Memory B cell (primary cell): ENCODE measurements around the gene GPR161.
A peak's percentile ranks its signal among the peaks of the same experiment; 100 is the strongest.
"Not testable (repeated sequence)": the region's sequence is repeated elsewhere in the genome, so short reads cannot be mapped to it uniquely, and the experiment has no call there.

Experiments used
- ATAC-seq: fragments of 150-1000 bp; cut with Tn5 transposase; 2 replicates; pipeline ENCODE4 v1.10.0; 2021; ENCODE audit warnings: low read depth, mild to moderate bottlenecking, moderate library complexity
- DNase-seq, 2 donors: peaks; one replicate each; pipeline ENCODE4 v3.0.0; 2022; ENCODE audit warnings: low spot score in 2 of 2
- H3K27ac Mint-ChIP-seq: one replicate; pipeline ENCODE4 v1.8.0; 2022; ENCODE audit warnings: mild to moderate bottlenecking, moderate library complexity, mixed read lengths
- H3K27me3 Mint-ChIP-seq: one replicate; pipeline ENCODE4 v1.8.0; 2022; ENCODE audit warnings: mixed read lengths
- H3K36me3 Mint-ChIP-seq: one replicate; pipeline ENCODE4 v1.8.0; 2022; ENCODE audit warnings: mild to moderate bottlenecking, mixed read lengths
- H3K4me1 Mint-ChIP-seq: one replicate; pipeline ENCODE4 v1.8.0; 2022; ENCODE audit warnings: mixed read lengths
- H3K4me3 Mint-ChIP-seq: one replicate; pipeline ENCODE4 v1.8.0; 2022; ENCODE audit warnings: mild to moderate bottlenecking, moderate library complexity, mixed read lengths
- H3K9me3 Mint-ChIP-seq: one replicate; pipeline ENCODE4 v1.8.0; 2022; ENCODE audit warnings: mixed read lengths

Gene GPR161, protein sequence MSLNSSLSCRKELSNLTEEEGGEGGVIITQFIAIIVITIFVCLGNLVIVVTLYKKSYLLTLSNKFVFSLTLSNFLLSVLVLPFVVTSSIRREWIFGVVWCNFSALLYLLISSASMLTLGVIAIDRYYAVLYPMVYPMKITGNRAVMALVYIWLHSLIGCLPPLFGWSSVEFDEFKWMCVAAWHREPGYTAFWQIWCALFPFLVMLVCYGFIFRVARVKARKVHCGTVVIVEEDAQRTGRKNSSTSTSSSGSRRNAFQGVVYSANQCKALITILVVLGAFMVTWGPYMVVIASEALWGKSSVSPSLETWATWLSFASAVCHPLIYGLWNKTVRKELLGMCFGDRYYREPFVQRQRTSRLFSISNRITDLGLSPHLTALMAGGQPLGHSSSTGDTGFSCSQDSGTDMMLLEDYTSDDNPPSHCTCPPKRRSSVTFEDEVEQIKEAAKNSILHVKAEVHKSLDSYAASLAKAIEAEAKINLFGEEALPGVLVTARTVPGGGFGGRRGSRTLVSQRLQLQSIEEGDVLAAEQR

GRCh38 chr1:168136709-168137514 is at the start of gene GPR161:
Gene GPR161, minus strand, starts transcription at chr1:168136930. Its CDS starts 32,080 bp downstream, at chr1:168104850.
- peak; percentile 64 for ATAC-seq
- Mint-ChIP-seq H3K4me3 (peak within 1 kb of the TSS; percentile 93), H3K9me3 (no peaks in the 10 kb centered on the region), H3K36me3 (peaks cover 3% of the 10 kb centered on the region), H3K4me1 (peaks cover 8% of the 10 kb centered on the region), H3K27me3 (peaks cover 9% of the 10 kb centered on the region), H3K27ac (peak within 1 kb of the TSS; percentile 29)
- peak; percentile 25 to 36 for DNase-seq

DNA sequence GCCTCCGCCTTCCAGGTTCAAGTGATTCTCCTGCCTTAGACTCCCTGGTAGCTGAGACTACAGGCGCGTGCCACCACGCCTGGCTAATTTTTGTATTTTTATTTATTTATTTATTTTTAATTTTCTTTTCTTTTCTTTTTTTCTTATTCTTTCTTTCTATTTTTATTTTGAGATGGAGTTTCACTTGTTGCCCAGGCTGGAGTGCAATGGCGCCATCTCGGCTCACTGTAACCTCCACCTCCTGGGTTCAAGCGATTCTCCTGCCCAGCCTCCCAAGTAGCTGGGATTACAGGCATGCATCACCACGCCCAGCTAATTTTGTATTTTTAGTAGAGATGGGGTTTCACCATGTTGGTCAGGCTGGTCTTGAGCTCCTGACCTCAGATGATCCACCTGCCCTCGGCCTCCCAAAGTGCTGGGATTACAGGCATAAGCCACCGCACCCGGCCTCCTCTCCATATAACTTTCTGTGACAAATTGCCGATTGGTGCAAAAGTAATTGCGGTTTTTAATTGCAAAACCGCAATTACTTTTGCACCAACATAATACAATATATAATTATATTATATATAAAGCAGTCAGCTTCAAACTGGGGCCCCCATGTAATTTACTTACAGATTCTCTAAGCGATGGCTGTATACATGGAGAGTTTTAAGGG is 44.5 kb upstream of the GPR161 start:
- H3K36me3 Mint-ChIP-seq, DNase-seq, H3K27ac Mint-ChIP-seq, H3K4me3 Mint-ChIP-seq, H3K9me3 Mint-ChIP-seq, ATAC-seq, H3K27me3 Mint-ChIP-seq, H3K4me1 Mint-ChIP-seq: not testable (repeated sequence)

DNA sequence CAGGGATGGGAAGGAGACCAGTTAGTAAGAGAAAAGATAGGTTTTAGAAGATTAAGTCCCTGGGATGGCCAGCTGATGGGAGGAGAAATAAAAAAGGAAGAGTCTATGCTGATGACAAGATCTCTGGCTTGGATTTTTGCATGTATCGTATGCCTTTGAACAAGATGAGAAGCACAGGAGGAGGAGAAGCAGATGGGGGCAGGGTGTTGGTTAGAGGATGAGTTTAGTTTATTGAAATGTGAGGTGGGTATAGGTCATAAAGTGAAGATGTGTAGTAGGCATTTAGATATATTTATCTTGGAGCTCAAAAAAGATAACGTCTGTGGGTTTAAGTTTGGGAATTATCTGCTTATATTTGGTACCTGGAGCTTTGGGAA is 43.4 kb upstream of the GPR161 start:
- no peak for DNase-seq
- ATAC-seq: no peak
- H3K36me3 Mint-ChIP-seq: peaks cover 5% of the 10 kb centered on the region

DNA sequence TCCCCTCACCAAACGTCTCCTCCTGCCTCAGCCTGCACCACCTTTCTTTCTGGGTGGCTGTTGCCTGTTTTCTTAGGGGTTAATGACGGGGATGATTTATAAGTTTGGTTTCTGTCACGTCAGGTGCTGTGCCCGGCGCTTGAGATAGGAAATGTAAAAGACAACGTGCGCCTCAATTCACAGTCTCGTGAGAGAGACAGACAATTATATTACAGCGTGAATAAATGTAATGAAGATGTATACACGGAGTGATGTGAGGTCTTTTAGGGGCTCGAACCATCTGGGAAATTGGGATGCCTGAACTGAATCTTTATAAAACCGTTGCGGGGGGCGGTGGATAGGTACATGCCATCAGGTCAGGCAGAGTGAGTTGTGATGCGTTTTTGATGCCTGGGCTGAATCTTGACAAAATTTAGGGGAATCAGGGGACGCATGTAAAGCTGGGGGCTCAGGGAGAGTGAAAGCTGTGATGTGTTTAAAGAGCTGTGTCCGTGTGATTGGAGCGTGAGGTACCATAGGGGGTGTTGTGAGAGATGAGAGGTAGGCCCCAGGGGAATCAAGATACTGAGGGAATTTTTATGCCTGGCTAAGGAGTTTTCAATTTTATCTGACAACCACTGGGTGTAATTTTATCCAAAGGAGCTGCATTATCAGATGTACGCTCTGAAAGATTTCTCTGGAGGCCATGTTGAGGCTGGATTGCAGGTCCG is 42.9 kb upstream of the GPR161 start:
- no peak overlapping the region for H3K4me3 Mint-ChIP-seq
- H3K9me3 Mint-ChIP-seq: no peaks in the 10 kb centered on the region
- DNase-seq (no peak), ATAC-seq (no peak)
- H3K4me1 Mint-ChIP-seq: peaks cover 3% of the 10 kb centered on the region
- no peak overlapping the region for H3K27ac Mint-ChIP-seq
- H3K27me3 Mint-ChIP-seq: peaks cover 2% of the 10 kb centered on the region
- peaks cover 6% of the 10 kb centered on the region for H3K36me3 Mint-ChIP-seq

More for the DNA sequence above, 43.4 kb upstream of the GPR161 start:
- Mint-ChIP-seq H3K9me3 (no peaks in the 10 kb centered on the region), H3K27ac (no peak overlapping the region), H3K4me1 (peaks cover 3% of the 10 kb centered on the region), H3K4me3 (no peak overlapping the region), H3K27me3 (no peaks in the 10 kb centered on the region)

DNA sequence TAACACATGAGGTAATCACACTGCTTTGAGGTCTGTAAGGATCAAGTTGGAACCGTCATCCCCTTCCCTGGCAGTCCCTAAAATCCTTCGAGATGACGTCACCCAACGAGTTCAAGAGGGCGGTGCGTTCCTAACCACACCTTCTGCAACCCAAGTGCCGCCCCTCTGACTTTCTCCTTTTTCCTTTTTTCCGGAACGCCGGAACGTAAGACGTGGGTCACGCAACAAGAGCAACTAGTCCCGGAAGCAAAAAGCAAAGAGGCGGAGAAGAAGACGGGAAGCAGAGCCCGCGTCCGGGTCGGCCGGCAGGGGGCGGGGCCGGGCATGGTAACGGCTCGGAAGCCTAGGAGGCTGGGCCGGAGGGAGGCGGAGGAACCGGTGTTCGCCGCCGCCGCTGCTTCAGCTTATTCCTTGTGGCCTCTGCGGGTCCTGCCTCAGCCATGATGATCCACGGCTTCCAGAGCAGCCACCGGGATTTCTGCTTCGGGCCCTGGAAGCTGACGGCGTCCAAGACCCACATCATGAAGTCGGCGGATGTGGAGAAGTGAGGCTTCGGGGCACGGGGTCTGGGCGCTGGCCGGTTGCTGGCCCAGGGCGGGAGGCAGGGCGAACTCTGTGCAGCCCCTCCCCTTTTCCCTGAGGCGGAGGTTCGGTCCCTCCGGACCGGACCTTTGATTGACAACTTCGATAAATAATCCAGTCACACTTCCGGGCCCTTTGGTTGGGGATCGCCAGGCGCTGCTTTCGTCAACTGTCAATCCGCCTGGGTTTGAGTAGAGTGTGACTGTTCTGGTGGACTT is 42.1 kb upstream of the GPR161 start, which contains the start of gene TIPRL:
Gene TIPRL, plus strand, starts transcription at position 325 of the 800 bp plus-strand sequence. Its CDS starts 116 bp downstream, at position 441.
- ATAC-seq (peak; percentile 83), DNase-seq (peak; percentile 90 to 93)
- Mint-ChIP-seq H3K27ac (no peak within 1 kb of the TSS), H3K4me3 (peak within 1 kb of the TSS; percentile 5), H3K27me3 (peaks cover 2% of the 10 kb centered on the region), H3K4me1 (peaks cover 2% of the 10 kb centered on the region), H3K9me3 (no peaks in the 10 kb centered on the region), H3K36me3 (peaks cover 4% of the 10 kb centered on the region)

GRCh38 chr1:168178227-168178637 is 41.5 kb upstream of the GPR161 start:
- peaks cover 5% of the 10 kb centered on the region for H3K27me3 Mint-ChIP-seq
- DNase-seq (no peak), ATAC-seq (no peak)
- no peak overlapping the region for H3K4me3 Mint-ChIP-seq
- H3K4me1 Mint-ChIP-seq: no peaks in the 10 kb centered on the region
- no peak overlapping the region for H3K27ac Mint-ChIP-seq
- peaks cover 2% of the 10 kb centered on the region for H3K9me3 Mint-ChIP-seq
- peaks cover 3% of the 10 kb centered on the region for H3K36me3 Mint-ChIP-seq

DNA sequence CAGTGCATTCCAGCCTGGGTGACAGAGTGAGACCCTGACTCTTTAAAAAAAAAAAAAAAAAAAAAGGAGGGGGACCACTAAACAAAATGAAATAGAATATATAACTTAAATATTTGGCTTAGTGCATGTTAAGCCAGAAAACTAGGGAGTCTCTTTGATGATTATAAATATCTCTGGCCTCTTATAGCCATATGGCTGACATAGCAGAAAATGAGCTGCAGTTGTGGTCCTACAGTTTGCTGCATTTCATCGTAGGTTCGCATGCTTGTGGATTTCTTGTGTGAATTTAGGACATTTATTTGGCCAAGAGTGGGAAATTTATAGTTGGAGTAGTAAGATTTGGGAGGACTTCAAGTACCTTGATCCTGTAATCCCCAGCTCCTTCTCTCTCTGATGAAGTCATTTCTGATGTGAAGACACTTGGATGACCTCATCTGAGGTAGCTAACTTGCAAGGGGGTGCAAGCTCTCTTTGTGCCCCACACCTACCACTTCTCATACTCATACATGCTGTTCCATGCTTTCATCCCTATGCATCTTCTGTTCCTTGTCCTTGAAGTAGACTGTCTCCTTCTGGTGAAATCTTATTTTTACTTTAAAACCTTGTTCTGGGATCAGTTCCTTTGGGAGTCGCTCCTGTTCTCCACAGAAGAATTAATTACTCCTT is 35.7 kb upstream of the GPR161 start:
- DNase-seq (no peak), ATAC-seq (no peak)
- peaks cover 7% of the 10 kb centered on the region for H3K27me3 Mint-ChIP-seq
- peaks cover 4% of the 10 kb centered on the region for H3K4me1 Mint-ChIP-seq
- no peak overlapping the region for H3K27ac Mint-ChIP-seq
- H3K9me3 Mint-ChIP-seq: peaks cover 2% of the 10 kb centered on the region
- no peak overlapping the region for H3K4me3 Mint-ChIP-seq
- H3K36me3 Mint-ChIP-seq: peaks cover 3% of the 10 kb centered on the region

GRCh38 chr1:168170564-168171508 is 34.1 kb upstream of the GPR161 start:
- peak; percentile 53 for ATAC-seq

GRCh38 chr1:168167806-168168205 is 31.1 kb upstream of the GPR161 start:
- no peaks in the 10 kb centered on the region for H3K27me3 Mint-ChIP-seq
- no peak overlapping the region for H3K27ac Mint-ChIP-seq
- H3K9me3 Mint-ChIP-seq: no peaks in the 10 kb centered on the region
- DNase-seq: no peak
- H3K36me3 Mint-ChIP-seq: no peaks in the 10 kb centered on the region
- ATAC-seq: no peak
- no peak overlapping the region for H3K4me3 Mint-ChIP-seq
- peaks cover 15% of the 10 kb centered on the region for H3K4me1 Mint-ChIP-seq

More at GRCh38 chr1:168170564-168171508, 34.1 kb upstream of the GPR161 start:
- H3K9me3 Mint-ChIP-seq: peaks cover 2% of the 10 kb centered on the region
- no peak for DNase-seq
- no peak overlapping the region for H3K4me3 Mint-ChIP-seq
- H3K27me3 Mint-ChIP-seq: peaks cover 7% of the 10 kb centered on the region
- no peak overlapping the region for H3K27ac Mint-ChIP-seq
- peaks cover 3% of the 10 kb centered on the region for H3K36me3 Mint-ChIP-seq
- peaks cover 4% of the 10 kb centered on the region for H3K4me1 Mint-ChIP-seq

DNA sequence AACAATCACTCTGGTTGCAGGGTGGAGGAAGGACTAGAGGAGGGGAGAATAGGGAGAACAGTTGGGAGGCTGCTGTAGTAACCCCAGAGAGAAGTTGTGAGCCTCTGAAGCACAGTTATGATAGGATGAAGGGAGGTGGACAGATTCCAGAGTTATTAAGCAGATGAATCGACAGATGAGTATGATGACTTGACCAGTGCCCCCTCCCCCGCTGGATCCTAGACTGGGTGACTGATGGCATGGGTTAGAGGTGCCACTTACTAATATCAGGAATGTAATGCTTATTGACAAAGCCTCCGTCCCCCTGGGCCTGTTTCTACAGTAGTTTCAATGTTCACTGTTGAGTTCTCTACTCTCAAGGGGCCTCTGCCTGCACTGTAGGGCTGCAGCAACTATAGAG is 28.0 kb upstream of the GPR161 start:
- peaks cover 5% of the 10 kb centered on the region for H3K36me3 Mint-ChIP-seq
- ATAC-seq (no peak), DNase-seq (no peak)
- peaks cover 11% of the 10 kb centered on the region for H3K9me3 Mint-ChIP-seq
- peaks cover 17% of the 10 kb centered on the region for H3K4me1 Mint-ChIP-seq
- no peak overlapping the region for H3K27ac Mint-ChIP-seq
- peaks cover 2% of the 10 kb centered on the region for H3K27me3 Mint-ChIP-seq
- H3K4me3 Mint-ChIP-seq: no peak overlapping the region

- Mint-ChIP-seq H3K27ac (peak overlapping the region; percentile 14), H3K4me1 (peaks cover 17% of the 10 kb centered on the region), H3K36me3 (peaks cover 7% of the 10 kb centered on the region), H3K27me3 (peaks cover 2% of the 10 kb centered on the region), H3K9me3 (peaks cover 15% of the 10 kb centered on the region), H3K4me3 (no peak overlapping the region)
- ATAC-seq (peak; percentile 86), DNase-seq (no peak)
Observed at GRCh38 chr1:168163670-168164069, 26.9 kb upstream of the GPR161 start.
